ENCODE measurements around the gene TRERF1. TPM values are rescaled to one million over a fixed set of nuclear protein-coding genes. Genes with fewer than 3 reads are reported as not detected.

Gene TRERF1
- total and polyA plus RNA-seq, 7 donors = 0.21 to 0.99 (median 0.44) TPM

DNA sequence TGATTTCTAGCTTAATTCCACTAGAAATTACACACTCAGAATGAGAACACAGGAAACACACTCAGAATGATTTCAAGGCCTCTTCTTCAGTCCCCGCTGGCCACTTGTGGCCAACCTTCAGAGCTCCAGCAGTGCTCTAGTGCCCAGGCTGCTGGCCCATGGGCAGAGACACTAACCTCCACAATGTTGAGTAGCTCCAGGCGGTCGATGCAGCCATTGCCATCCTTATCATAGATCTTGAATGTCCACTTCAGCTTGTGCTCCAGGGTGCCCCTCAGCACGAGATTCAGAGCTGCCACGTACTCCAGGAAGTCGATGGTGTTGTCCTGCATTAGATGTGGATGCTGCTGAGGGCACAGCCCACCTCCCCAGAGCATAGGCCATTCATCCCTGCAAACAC is 263.3 kb downstream of the TRERF1 start:
- no peak overlapping the region for H3K27ac ChIP-seq
- no peaks in the 10 kb centered on the region for H3K36me3 ChIP-seq (ENCODE audit: insufficient read depth in 1 of 2, low read depth in 1 of 2)
- TF ChIP-seq, protein P1, sequence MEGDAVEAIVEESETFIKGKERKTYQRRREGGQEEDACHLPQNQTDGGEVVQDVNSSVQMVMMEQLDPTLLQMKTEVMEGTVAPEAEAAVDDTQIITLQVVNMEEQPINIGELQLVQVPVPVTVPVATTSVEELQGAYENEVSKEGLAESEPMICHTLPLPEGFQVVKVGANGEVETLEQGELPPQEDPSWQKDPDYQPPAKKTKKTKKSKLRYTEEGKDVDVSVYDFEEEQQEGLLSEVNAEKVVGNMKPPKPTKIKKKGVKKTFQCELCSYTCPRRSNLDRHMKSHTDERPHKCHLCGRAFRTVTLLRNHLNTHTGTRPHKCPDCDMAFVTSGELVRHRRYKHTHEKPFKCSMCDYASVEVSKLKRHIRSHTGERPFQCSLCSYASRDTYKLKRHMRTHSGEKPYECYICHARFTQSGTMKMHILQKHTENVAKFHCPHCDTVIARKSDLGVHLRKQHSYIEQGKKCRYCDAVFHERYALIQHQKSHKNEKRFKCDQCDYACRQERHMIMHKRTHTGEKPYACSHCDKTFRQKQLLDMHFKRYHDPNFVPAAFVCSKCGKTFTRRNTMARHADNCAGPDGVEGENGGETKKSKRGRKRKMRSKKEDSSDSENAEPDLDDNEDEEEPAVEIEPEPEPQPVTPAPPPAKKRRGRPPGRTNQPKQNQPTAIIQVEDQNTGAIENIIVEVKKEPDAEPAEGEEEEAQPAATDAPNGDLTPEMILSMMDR (IDR thresholded peaks at IDR 0.05) = no peak
- 77 to 89% (median 86%) methylated on average over 6 of the region's 6 CpGs for WGBS, 3 donors
- intact Hi-C loops (cut with DNase I) = no loop called here
- no peaks in the 10 kb centered on the region for H3K9me3 ChIP-seq
- ATAC-seq = no peak
- no peaks in the 10 kb centered on the region for H3K27me3 ChIP-seq (ENCODE audit: insufficient read depth in 3 of 3, low read length in 2 of 3)
- no peak for DNase-seq
- H3K4me3 ChIP-seq = no peak overlapping the region
- no peaks in the 10 kb centered on the region for H3K4me1 ChIP-seq

DNA sequence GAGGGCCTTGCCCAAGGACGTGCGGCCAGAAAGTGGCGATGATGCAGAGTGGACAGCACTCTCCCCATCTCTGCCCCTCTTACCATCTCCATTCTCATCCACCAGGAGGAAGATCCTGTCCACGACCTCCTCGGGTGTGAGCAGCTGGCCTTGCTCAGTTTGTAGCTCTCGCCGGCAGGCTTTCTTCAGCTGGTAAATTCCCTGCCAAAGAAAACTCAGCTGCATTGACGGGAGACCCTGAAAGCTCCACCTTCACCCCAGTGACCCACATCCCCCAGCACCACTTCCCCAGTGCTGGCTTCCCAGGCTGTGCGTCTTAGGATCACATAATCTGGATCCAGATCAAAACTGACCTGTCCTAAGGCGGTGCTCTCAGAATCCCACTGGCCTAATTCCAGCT is 266.1 kb downstream of the TRERF1 start:
- 49 to 62% (median 56%) methylated on average over 10 of the region's 10 CpGs for WGBS, 3 donors
- Histone ChIP-seq H3K4me1 (no peaks in the 10 kb centered on the region), H3K27ac (no peak overlapping the region), H3K4me3 (no peak overlapping the region), H3K27me3 (ENCODE audit: insufficient read depth in 3 of 3, low read length in 2 of 3) (no peaks in the 10 kb centered on the region), H3K9me3 (no peaks in the 10 kb centered on the region), H3K36me3 (ENCODE audit: insufficient read depth in 1 of 2, low read depth in 1 of 2) (no peaks in the 10 kb centered on the region)
- DNase-seq = no peak
- intact Hi-C loops (cut with DNase I) = no loop called here
- ATAC-seq = no peak
- TF ChIP-seq, protein P1 (IDR thresholded peaks at IDR 0.05) = no peak

DNA sequence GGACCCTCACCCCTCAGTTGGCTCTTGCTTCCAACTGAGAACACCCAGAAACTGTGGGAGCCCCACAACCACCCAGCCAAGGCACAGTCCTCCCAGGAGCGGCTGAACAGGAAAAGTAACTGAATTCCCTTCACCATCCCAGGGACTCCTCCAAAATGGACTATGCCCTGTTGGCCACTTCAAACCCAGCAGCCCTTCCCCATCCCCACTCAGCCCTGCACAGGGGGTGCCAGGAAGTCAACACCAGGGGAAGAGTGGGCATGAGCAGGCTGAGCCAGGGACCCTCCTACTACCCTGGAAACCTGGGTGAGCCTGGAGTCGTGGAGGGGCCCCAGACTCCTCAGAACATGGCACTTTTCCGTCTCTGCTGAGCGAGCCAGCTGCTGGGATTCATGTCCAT is 267.3 kb downstream of the TRERF1 start:
- Histone ChIP-seq H3K27me3 (ENCODE audit: insufficient read depth in 3 of 3, low read length in 2 of 3) (no peaks in the 10 kb centered on the region), H3K4me1 (no peaks in the 10 kb centered on the region), H3K9me3 (no peaks in the 10 kb centered on the region), H3K4me3 (no peak overlapping the region), H3K36me3 (ENCODE audit: insufficient read depth in 1 of 2, low read depth in 1 of 2) (no peaks in the 10 kb centered on the region), H3K27ac (no peak overlapping the region)
- ATAC-seq (no peak), DNase-seq (no peak)
- WGBS, 3 donors = 88 to 93% (median 92%) methylated on average over 4 of the region's 4 CpGs
- TF ChIP-seq, protein P1 (IDR thresholded peaks at IDR 0.05) = no peak
- intact Hi-C loops (cut with DNase I) = no loop called here

- Histone ChIP-seq H3K27me3 (ENCODE audit: insufficient read depth in 3 of 3, low read length in 2 of 3) (peaks cover 0 to 3% (median 0%) of the 10 kb centered on the region in 3 donors), H3K27ac (no peak overlapping the region), H3K4me3 (no peak overlapping the region), H3K4me1 (no peaks in the 10 kb centered on the region), H3K36me3 (ENCODE audit: insufficient read depth in 1 of 2, low read depth in 1 of 2) (no peaks in the 10 kb centered on the region), H3K9me3 (no peaks in the 10 kb centered on the region)
- 57 to 68% (median 67%) methylated on average over 5 of the region's 5 CpGs for WGBS, 3 donors
- DNase-seq = no peak
- intact Hi-C loops (cut with DNase I) = no loop called here
- TF ChIP-seq, protein P1 (IDR thresholded peaks at IDR 0.05) = no peak
- ATAC-seq = no peak
Observed at GRCh38 chr6:42182101-42182500, 269.6 kb downstream of the TRERF1 start.

DNA sequence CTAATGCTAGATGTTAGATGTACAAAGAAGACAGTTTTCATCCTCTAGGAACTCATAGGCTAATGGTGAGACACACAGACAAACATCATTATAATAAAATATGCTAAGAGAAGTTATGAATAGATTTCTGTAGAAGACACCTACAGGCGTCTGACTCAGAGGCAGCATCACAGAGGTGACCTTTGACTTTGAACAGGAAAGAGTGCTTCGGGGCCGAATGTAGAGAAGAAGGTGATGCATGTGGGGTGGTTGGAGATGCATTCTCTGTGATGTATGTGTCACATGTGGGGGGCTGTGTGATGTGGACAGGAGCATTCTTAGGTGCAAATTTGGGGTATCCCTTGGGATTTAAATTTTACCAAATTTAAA is 271.8 kb downstream of the TRERF1 start:
- no peaks in the 10 kb centered on the region for H3K36me3 ChIP-seq (ENCODE audit: insufficient read depth in 1 of 2, low read depth in 1 of 2)
- H3K9me3 ChIP-seq = no peaks in the 10 kb centered on the region
- H3K27ac ChIP-seq = no peak overlapping the region
- no peak for DNase-seq
- H3K4me1 ChIP-seq = no peaks in the 10 kb centered on the region
- WGBS, 3 donors = 61 to 72% (median 70%) methylated on average over 3 of the region's 3 CpGs
- no peak for ATAC-seq
- peaks cover 0 to 3% (median 0%) of the 10 kb centered on the region in 3 donors for H3K27me3 ChIP-seq (ENCODE audit: insufficient read depth in 3 of 3, low read length in 2 of 3)
- intact Hi-C loops (cut with DNase I) = no loop called here
- TF ChIP-seq, protein P1 (IDR thresholded peaks at IDR 0.05) = no peak
- H3K4me3 ChIP-seq = no peak overlapping the region
